ENCODE results near the gene RASAL2. TPM values are rescaled to one million over a fixed set of nuclear protein-coding genes. Genes with fewer than 3 reads are reported as not detected.

RASAL2 gene
- total RNA-seq, 1 experiment from 2014 or later: 22.2 TPM

DNA sequence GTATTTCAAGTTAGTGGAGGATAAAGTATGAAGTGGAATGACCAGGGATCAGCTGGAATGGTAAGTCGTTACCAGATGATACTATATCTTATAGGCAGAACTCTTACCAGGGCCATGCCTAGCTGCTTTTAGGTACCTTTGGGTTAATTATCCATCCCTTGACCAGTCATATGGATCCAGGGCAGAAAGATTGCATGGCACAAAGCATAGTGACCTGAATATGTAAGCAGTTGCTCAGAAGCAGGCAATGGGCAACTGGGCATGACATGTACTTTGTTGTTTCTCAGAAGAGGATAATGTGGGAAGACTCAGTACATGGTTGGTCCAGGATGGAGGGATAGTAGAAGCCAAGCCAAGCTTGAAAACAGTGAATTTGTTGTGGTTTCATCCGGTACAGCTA, 315.6 kb downstream of the RASAL2 start:
- Histone ChIP-seq H3K27ac (ENCODE audit: insufficient read length, low read depth, low read length) (no peak overlapping the region), H3K23ac (ENCODE audit: insufficient read length, low read depth, low read length) (no peak overlapping the region), H3K79me2 (ENCODE audit: insufficient read depth, low read length) (no peaks in the 10 kb centered on the region), H3T11ph (ENCODE audit: low read length) (no peak overlapping the region), H4K91ac (ENCODE audit: insufficient read length, low read depth, low read length) (no peak overlapping the region), H3K4me1 (ENCODE audit: insufficient read depth, low read length) (no peaks in the 10 kb centered on the region; the same call in 1 of the 2 replicates), H3K9me3 (ENCODE audit: control insufficient read depth, low read depth, low read length) (no peaks in the 10 kb centered on the region), H2AK5ac (ENCODE audit: insufficient read length, low read length) (no peak overlapping the region), H3K4ac (ENCODE audit: low read depth, low read length) (no peak overlapping the region), H2AFZ (ENCODE audit: low read length) (no peak overlapping the region), H3K9ac (ENCODE audit: extremely low read depth, insufficient read length, low read length) (no peak overlapping the region), H4K5ac (ENCODE audit: insufficient read length, low read depth, low read length) (peak overlapping the region; percentile 78), H2BK12ac (ENCODE audit: insufficient read length, low read depth, low read length) (no peak overlapping the region), H3K23me2 (ENCODE audit: insufficient read length, low read depth, low read length, poor library complexity, severe bottlenecking) (no peaks in the 10 kb centered on the region), H3K18ac (ENCODE audit: insufficient read length, low read depth, low read length) (no peak overlapping the region), H4K8ac (replicated peaks; ENCODE audit: insufficient read length, low read depth, low read length) (no peak overlapping the region), H3K56ac (ENCODE audit: insufficient read length, low read depth, low read length) (no peak overlapping the region), H3K79me1 (ENCODE audit: insufficient read depth, low read depth, low read length, poor library complexity, severe bottlenecking) (no peaks in the 10 kb centered on the region), H2BK15ac (ENCODE audit: low read depth, low read length) (no peak overlapping the region), H2BK20ac (ENCODE audit: low read depth, low read length, poor library complexity, severe bottlenecking) (no peak overlapping the region), H2BK120ac (ENCODE audit: low read depth, low read length, poor library complexity, severe bottlenecking) (no peak overlapping the region), H4K20me1 (ENCODE audit: control insufficient read depth, insufficient read depth, insufficient read length) (no peaks in the 10 kb centered on the region), H3K14ac (ENCODE audit: insufficient read depth, low read length) (no peak overlapping the region), H3K4me2 (ENCODE audit: insufficient read depth, insufficient read length, low read length) (no peak overlapping the region), H2BK5ac (ENCODE audit: insufficient read length, low read length) (no peak overlapping the region), H3K27me3 (ENCODE audit: insufficient read depth, low read length) (no peaks in the 10 kb centered on the region)
- Mint-ChIP-seq H3K4me3 (no peak overlapping the region), H3K9me3 (no peaks in the 10 kb centered on the region), H3K36me3 (ENCODE audit: insufficient read depth in 1 of 3, low read depth in 3 of 3) (peaks cover 4 to 18% (median 14%) of the 10 kb centered on the region in 3 experiments; a peak in 6 of 7 replicates), H3K4me1 (peaks cover 3 to 10% of the 10 kb centered on the region in 2 experiments; a peak in 3 of 4 replicates), H3K27me3 (ENCODE audit: low read depth) (no peaks in the 10 kb centered on the region), H3K27ac (no peak overlapping the region)
- TF ChIP-seq, protein P1, sequence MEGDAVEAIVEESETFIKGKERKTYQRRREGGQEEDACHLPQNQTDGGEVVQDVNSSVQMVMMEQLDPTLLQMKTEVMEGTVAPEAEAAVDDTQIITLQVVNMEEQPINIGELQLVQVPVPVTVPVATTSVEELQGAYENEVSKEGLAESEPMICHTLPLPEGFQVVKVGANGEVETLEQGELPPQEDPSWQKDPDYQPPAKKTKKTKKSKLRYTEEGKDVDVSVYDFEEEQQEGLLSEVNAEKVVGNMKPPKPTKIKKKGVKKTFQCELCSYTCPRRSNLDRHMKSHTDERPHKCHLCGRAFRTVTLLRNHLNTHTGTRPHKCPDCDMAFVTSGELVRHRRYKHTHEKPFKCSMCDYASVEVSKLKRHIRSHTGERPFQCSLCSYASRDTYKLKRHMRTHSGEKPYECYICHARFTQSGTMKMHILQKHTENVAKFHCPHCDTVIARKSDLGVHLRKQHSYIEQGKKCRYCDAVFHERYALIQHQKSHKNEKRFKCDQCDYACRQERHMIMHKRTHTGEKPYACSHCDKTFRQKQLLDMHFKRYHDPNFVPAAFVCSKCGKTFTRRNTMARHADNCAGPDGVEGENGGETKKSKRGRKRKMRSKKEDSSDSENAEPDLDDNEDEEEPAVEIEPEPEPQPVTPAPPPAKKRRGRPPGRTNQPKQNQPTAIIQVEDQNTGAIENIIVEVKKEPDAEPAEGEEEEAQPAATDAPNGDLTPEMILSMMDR (conservative IDR thresholded peaks at IDR 0.05): no peak
- WGBS (ENCODE audit: extremely low coverage, insufficient read length, low lambda C conversion rate): no CpG with 5 or more reads among the region's 2 CpGs
- DNase-seq: no peak
